Ammon's horn (tissue), 1 donor: ENCODE measurements around the gene GAPDHS.

Experiments
- DNase-seq: peaks from one replicate; pipeline ENCODE4 v3.0.0-alpha.2; 2016; ENCODE audit warnings: low spot score

The GAPDHS gene

DNA sequence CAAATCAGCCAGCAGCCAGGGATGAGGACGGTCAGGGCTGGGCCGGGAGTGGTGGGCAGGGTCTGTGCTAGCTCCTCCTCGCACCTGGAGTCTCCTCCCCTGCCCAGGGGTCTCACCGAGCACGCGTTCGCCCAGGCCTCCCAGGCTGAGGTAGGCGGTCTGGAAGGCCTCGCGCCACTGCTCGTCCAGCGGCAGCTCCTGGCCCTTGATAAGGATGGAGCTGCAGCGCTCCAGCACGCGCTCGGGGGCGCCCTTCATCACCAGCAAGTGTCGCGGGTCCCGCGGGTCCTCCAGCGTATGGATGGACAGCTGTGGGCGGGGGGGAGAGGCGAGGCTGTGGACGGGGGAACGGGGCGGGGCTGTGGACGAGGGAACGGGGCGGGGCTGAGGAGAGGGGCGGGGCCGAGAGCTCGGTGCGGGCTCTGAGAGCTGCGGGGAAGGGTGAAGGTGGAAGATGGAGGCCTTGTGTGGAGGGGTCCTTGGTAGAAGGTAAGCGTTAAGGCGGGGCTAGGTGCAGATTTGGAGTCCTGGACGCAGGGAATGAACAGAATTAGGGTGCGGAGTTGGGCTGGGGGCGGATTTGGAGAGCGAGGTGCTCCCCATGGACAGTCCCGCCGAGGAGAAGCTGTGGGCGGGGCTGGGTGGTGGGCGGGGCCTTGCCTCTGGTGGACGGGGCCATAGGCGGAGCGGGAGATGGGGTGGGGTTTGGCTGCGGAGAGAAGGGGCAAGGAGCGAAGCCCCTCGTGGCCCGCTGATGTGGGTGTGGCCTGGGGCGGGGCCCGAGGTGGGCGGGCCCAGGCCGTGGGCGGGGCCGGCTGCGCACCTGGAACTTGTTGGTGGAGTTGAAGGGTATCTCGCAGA is 24.5 kb downstream of the GAPDHS start:
- no peak for DNase-seq

DNA sequence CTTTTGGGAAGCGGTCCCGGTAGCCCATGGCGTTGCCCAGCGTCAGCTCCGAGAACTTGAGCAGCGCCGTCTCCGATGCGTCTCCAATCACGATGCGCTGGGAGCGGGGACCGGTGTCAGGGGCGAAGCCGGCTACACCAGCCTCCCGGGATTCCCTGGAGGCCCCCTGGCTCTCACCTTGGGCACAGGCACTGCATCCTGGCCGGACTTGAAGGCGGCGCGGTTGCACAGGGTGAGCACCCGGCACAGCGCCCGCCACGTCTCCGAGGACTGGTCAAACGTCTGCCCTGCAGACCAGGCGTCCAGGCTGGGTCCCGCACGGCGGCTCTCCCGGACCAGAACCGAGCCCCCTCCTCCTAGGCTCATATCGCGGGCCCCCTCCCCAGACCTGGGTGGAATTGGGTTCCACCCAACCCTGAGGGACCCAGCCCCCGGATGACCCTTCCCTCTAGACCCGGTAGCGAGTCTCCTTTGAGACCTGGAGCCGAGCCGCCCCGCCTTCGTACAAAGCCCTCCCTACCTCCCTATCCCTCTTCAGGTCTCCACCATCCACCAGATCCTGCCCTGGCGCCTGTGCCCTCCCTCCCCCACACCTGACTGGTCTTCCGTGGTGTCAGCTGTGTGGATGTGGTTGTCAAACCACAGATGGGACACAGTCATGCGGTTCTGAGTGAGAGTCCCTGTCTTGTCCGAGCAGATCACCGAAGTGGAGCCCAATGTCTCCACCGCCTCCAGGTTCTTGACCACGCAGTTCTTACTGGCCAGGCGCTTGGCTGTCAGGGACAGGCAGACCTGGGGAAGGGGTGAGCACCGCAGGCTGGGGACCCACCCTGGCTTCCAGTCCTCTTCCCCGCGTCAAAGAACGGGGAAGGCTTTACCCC is 25.4 kb downstream of the GAPDHS start:
- DNase-seq: no peak

DNA sequence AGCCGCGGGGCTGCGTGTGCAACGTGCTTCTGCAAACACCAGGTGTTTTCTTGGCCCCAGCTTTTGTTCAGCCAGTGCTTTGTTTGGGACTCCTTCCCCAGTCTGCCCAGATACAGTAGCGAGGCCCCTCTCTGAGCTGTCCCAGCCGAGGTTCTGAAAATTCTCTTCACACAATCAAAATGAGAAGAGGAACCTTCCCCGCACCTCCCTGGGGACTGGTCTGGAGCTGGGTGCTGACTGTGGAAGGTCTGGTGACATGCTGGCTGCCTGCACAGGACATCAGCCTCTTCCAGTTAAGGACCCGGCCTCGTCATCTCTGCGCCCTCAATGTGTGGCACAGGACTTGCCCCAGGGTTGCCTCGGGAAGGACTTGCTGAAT is 26.0 kb downstream of the GAPDHS start:
- DNase-seq: no peak

DNA sequence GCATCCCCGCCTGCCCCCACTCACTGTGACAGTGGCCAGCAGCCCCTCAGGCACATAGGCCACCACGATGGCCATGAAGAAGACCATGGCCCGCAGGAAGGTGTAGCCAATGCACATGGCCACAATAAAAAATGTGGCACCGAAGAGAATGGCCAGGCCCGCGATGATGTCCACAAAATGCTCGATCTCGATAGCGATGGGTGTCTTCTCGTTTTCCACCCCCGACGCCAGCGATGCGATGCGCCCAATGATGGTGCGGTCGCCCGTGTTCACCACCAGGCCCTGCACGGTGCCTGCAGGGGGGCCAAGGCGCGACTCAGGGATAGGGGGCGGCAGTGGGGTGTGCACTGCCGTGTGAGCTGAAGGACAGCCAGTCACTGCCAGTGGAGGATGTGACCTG is 26.5 kb downstream of the GAPDHS start:
- DNase-seq: no peak

DNA sequence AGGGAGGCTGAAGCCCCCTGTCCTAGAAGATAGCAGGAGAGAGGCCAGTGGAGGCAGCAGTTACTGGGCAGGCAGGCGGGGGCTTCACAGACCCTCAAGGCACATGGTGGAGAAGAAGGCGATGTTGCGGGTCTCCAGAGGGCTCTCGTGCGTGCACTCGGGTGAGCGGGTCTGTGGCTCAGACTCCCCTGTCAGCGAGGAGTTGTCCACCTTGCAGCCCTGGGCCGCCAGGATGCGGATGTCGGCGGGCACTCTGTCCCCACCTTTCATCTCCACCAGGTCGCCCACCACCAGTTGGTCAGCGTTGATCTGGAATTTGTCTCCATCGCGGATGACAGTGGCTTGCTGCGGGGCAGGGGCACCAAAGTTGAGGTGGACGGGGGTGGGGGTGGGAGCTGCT is 27.0 kb downstream of the GAPDHS start:
- no peak for DNase-seq

DNA sequence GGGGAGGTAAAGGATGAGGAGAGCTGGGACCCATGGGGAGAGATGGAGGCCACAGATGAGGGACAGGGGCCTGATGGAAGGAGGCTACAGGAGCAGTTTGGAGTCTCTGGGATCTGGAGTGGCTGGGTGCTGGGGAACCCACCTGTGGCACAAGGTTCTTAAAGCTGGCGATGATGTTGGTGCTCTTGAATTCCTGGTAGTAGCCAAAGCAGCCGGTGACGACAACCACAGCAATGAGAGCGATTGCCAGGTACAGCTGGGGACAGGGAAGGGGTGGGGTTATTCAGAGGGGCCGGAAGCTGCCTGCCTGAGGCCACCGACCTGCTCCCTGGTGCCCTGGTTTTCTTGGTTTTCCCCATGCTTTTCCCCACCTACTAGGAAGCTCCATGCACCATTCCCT is 27.4 kb downstream of the GAPDHS start:
- no peak for DNase-seq

DNA sequence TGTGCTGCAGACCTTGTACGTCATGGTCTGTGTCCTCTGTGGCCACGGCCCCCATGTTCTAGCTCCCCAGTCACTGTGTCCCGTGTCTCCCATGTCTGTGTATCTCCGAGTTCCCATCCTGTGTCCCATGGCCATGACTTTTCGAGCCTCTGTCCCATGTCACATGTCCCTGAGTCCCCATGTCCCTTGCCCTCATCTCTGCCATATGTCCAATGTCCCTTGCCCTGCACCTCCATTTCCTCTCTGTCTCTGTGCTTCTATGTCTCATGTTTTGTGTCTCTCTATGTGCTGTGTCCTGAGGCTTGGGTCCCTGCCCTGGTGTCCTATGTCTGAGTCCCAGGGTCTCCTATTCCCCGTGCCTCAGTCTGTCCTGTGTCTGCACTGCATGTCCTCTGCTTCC is 28.2 kb downstream of the GAPDHS start:
- DNase-seq: no peak

DNA sequence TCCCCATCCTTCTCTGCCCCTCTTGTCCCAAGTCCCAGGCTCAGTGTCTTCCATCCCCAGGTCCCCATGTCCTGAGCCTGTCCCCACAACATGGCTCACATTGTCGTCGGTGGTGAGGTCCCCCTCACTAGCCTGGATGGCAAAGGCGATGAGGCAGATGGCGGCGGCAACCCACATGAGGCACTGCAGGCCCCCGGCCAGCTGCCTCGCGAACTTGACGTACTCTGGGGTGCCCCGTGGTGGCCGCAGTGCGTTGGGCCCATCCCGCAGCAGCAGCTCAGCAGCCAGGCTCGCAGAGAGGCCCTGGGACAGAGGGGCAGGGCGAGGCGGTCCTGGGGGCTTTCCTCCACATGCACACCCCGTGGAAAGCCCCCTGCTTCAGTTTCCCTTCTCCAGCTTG is 29.1 kb downstream of the GAPDHS start:
- no peak for DNase-seq

DNA sequence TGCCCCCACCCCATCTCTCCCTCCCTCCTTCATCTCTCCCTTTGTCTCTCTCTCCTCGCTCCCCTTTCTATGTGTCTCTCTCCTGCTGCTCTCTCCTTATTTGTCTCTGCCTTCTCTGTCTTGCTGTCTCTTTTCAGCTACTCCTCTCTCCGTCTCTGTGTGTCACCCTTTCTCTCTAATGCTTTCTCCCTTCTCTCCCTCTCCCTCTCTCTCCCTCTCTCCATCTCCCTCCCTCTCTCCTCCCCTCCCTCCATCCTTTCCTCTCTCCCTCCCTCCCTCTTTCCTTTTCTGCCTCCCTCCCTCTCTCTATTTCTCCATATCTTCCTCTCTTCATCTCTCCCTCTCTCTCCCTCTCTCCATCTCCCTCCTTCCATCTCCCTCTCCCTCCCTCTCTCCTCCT is 29.5 kb downstream of the GAPDHS start:
- no peak for DNase-seq

DNA sequence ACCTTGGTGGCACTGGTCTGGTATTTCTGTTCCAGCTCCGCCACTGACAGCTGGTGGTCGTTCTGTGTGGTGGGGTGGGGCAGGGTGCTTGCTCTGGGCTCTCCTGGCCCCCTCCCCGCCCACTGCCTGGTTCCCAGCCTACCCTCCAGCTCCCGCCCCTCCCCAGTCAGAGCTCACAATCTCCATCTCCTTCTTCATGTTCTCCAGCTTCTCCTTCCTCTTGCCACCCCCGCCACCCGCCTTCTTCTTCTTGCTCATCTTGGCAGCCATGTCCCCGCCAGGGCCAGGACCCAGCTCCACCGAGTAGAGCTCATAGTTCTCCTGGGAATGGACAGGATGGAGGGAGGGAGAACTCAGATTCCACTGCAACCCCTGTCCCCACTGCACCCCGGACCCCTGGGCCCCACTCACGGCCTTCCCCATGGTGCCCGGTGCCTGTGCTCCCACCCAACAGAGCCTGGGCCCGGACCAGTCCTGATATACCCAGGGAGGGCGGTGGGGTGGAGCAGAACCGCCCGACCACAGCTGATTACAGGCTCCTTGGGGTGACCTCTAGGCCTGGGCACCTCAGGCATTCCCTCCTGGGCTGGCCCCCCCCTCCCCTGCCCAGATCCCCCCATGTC is 30.1 kb downstream of the GAPDHS start, which contains the start of gene ATP4A:
Gene ATP4A, minus strand, starts transcription at position 452 of the 623 bp plus-strand sequence. Its CDS starts 29 bp downstream, at position 423.
- DNase-seq: no peak

DNA sequence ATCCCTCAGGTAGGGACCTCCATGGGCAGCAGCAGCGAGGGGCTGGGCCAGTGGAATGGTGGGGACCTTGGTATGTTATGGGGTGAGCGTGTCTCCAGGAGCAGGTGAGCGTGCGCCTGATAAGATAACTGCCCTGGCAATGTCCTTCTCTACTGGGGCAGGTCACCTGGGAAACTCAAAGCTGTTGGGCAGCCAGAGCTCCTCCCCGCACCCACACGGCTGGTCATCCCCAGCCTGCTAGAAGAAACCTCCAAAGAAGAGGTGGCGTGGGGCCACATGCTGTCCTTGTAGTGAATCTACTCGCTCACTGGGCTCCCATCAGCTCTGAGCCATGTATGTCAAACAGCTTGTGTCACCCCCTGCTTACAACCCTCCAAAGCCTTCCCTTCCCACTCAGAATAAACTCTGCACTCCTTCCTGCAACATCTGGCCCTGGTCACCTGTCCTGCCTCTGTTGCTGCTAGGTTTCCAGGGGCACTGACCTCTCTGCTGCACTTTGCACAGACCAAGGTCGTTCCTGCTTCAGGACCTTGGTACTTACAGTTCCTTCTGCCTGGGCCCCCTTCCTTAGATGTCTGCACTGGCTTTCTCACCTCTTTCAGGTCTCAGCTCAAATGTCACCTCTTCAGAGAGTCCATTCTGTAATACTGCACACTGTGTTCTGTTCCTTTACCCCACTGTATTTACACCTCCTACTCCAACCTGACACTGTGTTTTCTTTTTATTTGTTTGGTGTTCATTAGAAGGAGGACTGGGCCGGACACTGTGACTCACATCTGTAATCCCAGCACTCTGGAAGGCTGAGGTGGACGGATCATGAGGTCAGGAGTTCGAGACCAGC is 32.0 kb downstream of the GAPDHS start:
- no peak for DNase-seq

DNA sequence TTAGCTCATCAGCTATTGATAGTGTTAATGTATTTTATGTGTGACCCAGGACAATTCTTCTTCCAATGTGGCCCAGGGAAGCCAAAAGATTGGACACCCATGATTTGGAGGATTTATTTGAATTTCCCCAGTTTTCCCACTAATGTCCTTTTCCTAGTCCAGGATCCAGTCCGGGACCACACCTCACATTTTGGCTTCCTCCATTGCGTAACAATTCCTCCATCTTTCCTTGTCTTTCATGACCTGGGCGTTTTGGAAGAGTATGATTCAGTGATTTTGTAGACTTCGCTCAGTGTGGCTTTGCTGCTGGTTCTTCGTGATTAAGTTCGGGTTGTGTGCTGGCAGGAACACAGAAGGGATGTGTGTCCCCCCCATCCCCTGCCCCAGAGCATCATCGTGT is 33.5 kb downstream of the GAPDHS start:
- no peak for DNase-seq

DNA sequence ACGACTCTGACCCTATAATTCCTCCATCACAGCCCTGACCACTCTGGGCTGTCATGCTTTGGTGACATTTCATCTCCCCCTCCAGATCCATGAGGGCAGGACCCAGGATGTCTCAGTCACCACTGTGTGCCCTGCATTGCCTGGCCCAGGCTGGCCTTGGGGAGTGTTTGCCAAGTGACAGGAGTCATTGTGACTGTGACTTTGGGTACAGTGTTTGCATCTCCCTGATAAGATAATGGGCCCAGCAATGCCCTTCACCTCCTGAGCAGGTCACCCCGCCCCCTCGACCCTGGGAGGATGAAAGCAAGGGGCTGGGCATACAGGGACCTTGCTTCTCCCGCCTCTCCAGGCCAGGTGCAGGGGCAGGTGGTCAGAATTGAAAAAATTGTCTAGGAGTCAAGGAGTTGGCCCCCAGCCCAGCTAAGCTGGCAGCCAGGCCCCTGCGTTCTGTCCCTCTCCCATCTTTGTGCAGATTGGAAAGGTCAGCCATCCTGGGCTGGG is 36.1 kb downstream of the GAPDHS start:
- DNase-seq: no peak

DNA sequence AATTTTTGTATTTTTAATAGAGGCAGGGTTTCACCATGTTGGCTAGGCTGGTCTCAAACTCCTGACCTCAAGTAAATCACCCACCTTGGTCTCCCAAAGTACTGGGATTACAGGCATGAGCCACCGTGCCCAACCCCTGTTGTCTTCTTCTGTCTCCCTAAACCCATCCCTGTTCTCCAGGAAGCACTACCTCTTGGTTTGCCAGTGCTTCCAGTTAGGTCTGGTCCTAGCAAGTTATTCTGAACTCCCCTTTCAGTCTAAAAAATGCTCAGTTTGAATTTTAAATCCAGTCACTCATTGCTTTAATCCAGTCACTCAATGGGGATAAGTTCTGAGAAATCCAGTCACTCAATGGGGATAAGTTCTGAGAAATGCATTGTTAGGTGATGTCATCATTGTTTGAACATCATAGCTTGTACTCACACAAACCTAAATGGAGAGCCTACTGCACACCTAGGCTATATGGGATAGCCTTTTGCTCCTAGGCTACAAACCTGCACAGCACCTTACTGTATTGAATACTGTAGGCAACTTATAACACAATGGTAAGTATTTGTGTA is 38.2 kb downstream of the GAPDHS start:
- DNase-seq: no peak

DNA sequence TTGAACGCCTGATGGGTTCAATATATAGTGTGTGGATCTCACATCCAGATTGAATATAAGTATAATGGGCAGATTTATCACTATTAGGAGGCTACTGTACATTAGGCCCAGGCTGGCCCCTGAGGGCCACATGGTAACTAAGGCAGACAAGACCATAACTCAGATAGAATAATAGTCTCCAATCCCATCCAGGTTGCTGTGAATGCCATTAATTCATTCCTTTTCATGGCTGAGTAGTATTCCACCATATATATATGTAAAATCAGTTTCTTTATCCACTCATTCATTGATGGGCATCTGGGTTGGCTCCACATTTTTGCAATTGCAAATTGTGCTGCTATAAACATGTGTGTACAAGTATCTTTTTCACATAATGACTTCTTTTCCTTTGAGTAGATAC is 44.7 kb downstream of the GAPDHS start:
- DNase-seq: no peak

DNA sequence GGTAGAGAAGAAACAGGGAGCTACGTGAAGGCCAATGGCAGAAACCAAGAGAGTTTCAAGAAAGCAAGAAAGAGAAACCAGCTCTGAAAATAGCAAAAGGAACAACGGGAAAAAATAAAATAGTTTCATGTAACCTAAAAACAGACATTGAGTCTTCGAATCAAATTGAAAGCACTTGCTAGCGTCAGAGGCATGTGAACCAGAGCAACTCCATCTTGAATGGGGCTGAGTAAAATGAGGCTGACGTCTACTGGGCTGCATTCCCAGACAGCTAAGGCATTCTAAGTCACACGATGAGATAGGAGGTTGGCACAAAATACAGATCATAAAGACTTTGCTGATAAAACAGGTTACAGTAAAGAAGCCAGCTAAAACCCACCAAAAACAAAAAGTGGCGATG is 45.5 kb downstream of the GAPDHS start:
- no peak for DNase-seq

DNA sequence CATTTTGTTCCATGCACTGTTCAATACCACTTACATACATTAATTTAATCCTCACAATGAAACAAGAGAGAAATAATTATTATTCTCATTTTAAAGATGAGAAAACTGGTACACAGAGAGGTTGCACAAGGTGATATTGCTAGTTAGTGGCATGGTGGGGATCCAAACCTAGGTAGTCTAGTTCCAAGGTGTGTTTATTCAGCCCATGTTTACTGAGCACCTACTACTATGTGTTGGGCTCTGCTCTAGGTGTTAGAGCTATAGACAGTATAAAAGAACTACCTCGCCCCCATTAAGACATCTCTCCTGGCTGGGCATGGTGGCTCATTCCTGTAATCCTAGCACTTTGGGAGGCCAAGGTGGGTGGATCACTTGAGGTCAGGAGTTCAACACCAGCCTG is 49.5 kb downstream of the GAPDHS start:
- DNase-seq: no peak

DNA sequence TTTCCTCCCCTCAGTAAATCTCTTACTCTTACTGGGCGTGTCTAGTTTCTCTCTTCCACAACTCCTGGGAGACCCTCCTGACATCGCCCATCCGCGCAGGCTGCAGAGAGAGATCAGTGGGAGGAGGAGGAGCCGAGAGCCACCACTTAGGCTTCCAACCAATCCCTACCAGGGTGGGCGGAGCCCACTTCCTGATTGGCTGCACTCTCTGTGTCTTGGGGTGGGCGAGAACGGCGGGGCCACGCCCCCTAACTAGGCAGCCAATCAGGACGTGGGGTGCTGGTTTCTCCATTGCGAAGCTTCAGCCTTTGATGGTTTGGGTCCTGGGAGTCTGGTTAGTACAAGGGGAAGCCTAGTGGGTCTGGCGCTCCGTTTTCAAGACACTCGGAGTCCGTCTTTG is 52.6 kb downstream of the GAPDHS start, which contains the start of gene PMIS2:
Gene PMIS2, plus strand, starts transcription at position 326 of the 400 bp plus-strand sequence. CDS start 87 bp downstream, outside the sequence.
- no peak for DNase-seq

DNA sequence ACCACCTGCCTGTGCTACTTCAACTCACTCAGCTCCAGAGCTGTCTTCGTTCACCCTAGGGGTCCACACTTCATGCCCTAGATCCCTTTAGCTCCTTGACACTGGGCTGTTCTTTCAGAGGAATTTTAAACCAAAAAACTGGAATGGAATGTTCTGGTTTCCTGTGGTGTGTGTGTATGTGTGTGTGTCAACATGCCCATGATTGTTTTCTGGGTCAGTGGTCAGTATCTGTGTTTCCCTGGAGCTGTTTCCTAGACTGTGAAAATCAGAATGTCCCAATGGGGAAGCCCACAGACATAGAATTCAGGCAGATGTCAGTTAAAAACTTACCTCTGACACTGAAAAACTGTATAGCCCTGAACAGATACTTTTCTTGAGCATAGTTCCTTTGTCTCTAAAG is 54.1 kb downstream of the GAPDHS start:
- no peak for DNase-seq

DNA sequence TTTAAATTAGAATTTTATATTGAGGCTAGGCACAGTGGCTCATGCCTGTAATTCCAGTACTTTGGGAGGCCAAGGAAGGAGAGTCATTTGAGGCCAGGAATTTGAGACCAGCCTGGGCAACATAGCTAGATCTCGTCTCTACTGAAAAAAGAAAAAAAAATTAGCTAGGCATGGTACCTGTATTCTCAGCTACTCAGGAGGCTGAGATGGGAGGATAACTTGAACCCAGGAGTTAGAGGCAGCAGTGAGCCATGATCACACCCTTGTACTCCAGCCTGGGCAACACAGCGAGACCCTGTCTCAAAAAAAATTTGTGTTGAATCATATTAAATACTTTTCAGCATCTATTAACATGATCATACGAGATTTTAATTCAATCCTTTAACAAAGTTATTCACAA is 57.6 kb downstream of the GAPDHS start:
- no peak for DNase-seq

DNA sequence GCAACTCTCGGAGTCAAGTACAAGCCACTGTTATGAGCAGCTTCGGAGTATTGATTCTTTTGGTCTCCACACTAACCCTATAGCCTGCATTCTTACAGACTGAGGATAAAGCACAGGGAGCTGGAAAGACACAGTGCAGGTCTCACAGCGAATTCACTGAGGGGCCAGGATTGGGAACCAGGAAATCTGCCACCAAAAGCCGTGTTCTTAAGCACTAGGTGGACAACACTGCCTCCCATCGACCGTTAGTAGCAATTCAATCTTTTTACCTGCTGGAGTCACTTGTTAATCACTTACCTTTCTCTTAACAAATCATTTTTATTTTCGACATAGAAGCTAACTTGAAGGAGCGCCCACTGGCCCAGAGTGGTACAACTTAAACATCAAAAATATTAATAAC is 59.0 kb downstream of the GAPDHS start:
- peak; percentile 40 for DNase-seq
